ENCODE data around the gene TARM1. TPM values are rescaled to one million over a fixed set of nuclear protein-coding genes. Genes with fewer than 3 reads are reported as not detected.
"Not testable (repeated sequence)": the region's sequence is repeated elsewhere in the genome, so short reads cannot be mapped to it uniquely, and the experiment has no call there.

Gene TARM1
- total and polyA plus RNA-seq, 2 of the 4 experiments (the other 2 are of a cell fraction): not detected

DNA sequence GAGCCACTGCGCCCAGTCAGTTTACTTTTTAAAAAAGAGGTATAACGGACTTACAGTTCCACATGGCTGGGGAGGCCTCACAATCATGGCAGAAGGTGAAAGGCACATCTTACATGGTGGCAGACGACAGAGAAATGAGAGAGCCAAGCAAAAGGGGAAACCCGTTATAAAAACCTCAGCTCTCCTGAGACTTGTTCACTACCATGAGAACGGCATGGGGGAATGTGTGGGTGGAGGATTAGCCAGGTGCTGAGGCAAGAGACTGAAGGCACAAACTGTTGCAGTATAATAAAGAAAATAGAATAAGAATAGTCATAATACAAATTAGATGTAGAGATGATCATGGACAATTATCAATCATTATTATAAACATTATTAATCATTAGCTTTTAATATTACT lies 44.6 kb downstream of the TARM1 start:
- H3K18ac ChIP-seq (ENCODE audit: low read depth, low read length); H3K36me3 ChIP-seq (ENCODE audit: control insufficient read depth, insufficient read depth, low read length); H2AFZ ChIP-seq (replicated peaks; ENCODE audit: low read length, poor library complexity); H3K23ac ChIP-seq (ENCODE audit: low read depth, low read length); BruUV-seq (replicated peaks); H3K56ac ChIP-seq (ENCODE audit: extremely low read depth, insufficient read depth, low read length); H3K27me3 ChIP-seq (ENCODE audit: control insufficient read depth, insufficient read depth, low read length); POLR2A ChIA-PET (ENCODE audit: unreplicated experiment); intact Hi-C loops (cut with micrococcal nuclease); DNase-seq; H3K79me1 ChIP-seq (ENCODE audit: low read depth in 1 of 2, low read length in 2 of 2); H3K9ac ChIP-seq (ENCODE audit: low read depth, low read length); H3K27ac ChIP-seq (ENCODE audit: insufficient read depth, low read length); H3K9me1 ChIP-seq (ENCODE audit: insufficient read depth, low read length); H3K4me1 ChIP-seq (ENCODE audit: control insufficient read depth, insufficient read depth, low read length); H3K14ac ChIP-seq (replicated peaks; ENCODE audit: low read depth, low read length); H2BK5ac ChIP-seq (ENCODE audit: low read depth, low read length, poor library complexity, severe bottlenecking); H4K8ac ChIP-seq (ENCODE audit: low read depth in 2 of 2, low read length in 2 of 2); H3K4me2 ChIP-seq (ENCODE audit: low read depth, low read length); H4K5ac ChIP-seq (ENCODE audit: low read depth, low read length); dilution Hi-C loops (cut with HindIII; ENCODE audit: low sequenced_read_pairs, unreplicated experiment); H4K91ac ChIP-seq (ENCODE audit: insufficient read depth, low read depth, low read length); H3K4me3 ChIP-seq (ENCODE audit: insufficient read depth, low read depth, low read length); H4K20me1 ChIP-seq (ENCODE audit: insufficient read depth, low read length); ATAC-seq (ENCODE audit: low read depth); H2AK9ac ChIP-seq (replicated peaks; ENCODE audit: low read depth, low read length, poor library complexity); H3K4ac ChIP-seq (ENCODE audit: low read depth, low read length); H2AK5ac ChIP-seq (ENCODE audit: low read depth, low read length); H3K9me3 ChIP-seq (ENCODE audit: control insufficient read depth, insufficient read depth, low read length); H2BK120ac ChIP-seq (ENCODE audit: low read depth, low read length); H2BK15ac ChIP-seq (ENCODE audit: low read depth, low read length); in situ Hi-C loops (cut with MboI; ENCODE audit: low sequenced_read_pairs): not testable (repeated sequence)
- CTCF ChIA-PET: interaction anchor here (1.5 kb wide), 1 partner anchor 244 kb away, joined by 12 read pairs; no protein-coding TSS in a partner anchor
- H2BK20ac ChIP-seq (ENCODE audit: low read depth, low read length): peak overlapping the region; percentile 53; the same call in 1 of the 2 replicates
- 100% methylated on average over 1 of the region's 5 CpGs; no CpG with 5 or more reads in 1 of the 2 experiments for WGBS, 2 experiments (ENCODE audit: extremely low coverage in 2 of 2, insufficient read length in 1 of 2)

All from IMR-90 (cell line).